HCT116 (cell line): Measurements from ENCODE around the gene ZDHHC18. TPM values are rescaled to one million over a fixed set of nuclear protein-coding genes. Genes with fewer than 3 reads are reported as not detected.

Experiments
- ATAC-seq: fragments of 200-7000 bp; cut with Tn5 transposase; 2 replicates; pipeline ENCODE4 v1.9.1; 2020; ENCODE audit warnings: mild to moderate bottlenecking, moderate library complexity
- Bru-seq: library from RNA; stranded (reverse); fragments of 400-500 nt; gene quantifications from one replicate; lab custom pipeline; 2021; lab: Mats Ljungman, UMichigan
- BruChase-seq, 2 experiments: library from RNA; stranded (reverse); fragments of 400-500 nt; gene quantifications; one replicate each; lab custom pipeline; 2021; lab: Mats Ljungman, UMichigan
- BruUV-seq: library from RNA; stranded (reverse); fragments of 400-500 nt; replicated peaks from 2 replicates; lab custom pipeline; 2021; lab: Mats Ljungman, UMichigan
- CTCF ChIA-PET: fragments of 300-600 bp; sonication (Branson Sonifier 250); formaldehyde crosslinking; loops from one replicate; lab custom pipeline; 2021; ENCODE audit warnings: antibody characterized with exemption; lab: Charles Lee
- POLR2A ChIA-PET: fragments of 300-600, 350-600 bp; sonication (Branson Sonifier 250); formaldehyde crosslinking; loops from one replicate; lab custom pipeline; 2021; ENCODE audit warnings: antibody characterized with exemption; lab: Charles Lee
- RAD21 ChIA-PET, 2 experiments: fragments of 300-600 bp; sonication (Branson Sonifier 250); formaldehyde crosslinking; loops; one replicate each; lab custom pipeline; 2023; ENCODE audit warnings: low total read pairs in 2 of 2; ENCODE audit not compliant: uncharacterized antibody in 2 of 2, unreplicated experiment in 2 of 2, low non-redundant PET in 1 of 2; lab: Charles Lee
- DNase-seq: peaks from one replicate; pipeline ENCODE4 v3.0.0-alpha.2; 2010; ENCODE audit warnings: low read depth, low spot score
- H2AFZ ChIP-seq: fragments of 200-600 bp; shearing (Covaris generic), sonication (generic); 2 replicates; pipeline ENCODE4 v1.6.1; 2017; ENCODE audit warnings: low read depth, mixed run types, mixed read lengths, antibody characterized with exemption, low read length; ENCODE audit not compliant: poor library complexity, severe bottlenecking
- H3K27ac ChIP-seq: 2 replicates; pipeline ENCODE4 v1.5.1; 2012; ENCODE audit warnings: low read depth, low read length
- H3K27me3 ChIP-seq: fragments of 200-600 bp; sonication (generic); 2 replicates; pipeline ENCODE4 v1.6.1; 2016; ENCODE audit warnings: mixed run types, low read length, mixed read lengths; ENCODE audit not compliant: insufficient read depth
- H3K36me3 ChIP-seq, 2 experiments: fragments of 200-500 bp in 1 of 2; fragments of 200-600 bp in 1 of 2; sonication (Bioruptor generic) in 1 of 2; sonication (generic) in 1 of 2; 2 replicates each; pipeline versions ENCODE4 v1.5.1 to v1.6.1; 2014 to 2016; ENCODE audit warnings: low read length in 2 of 2, inconsistent platforms in 1 of 2, mixed read lengths in 1 of 2, mixed run types in 1 of 2; ENCODE audit not compliant: insufficient read depth in 2 of 2, control insufficient read depth in 1 of 2
- H3K4me1 ChIP-seq, 2 experiments: fragments of 200-600 bp in 1 of 2; sonication (generic) in 1 of 2; 2 replicates each; pipeline versions ENCODE4 v1.5.1 to v1.6.1; 2012 to 2017; ENCODE audit warnings: low read length in 2 of 2, inconsistent platforms in 1 of 2, mild to moderate bottlenecking in 1 of 2, mixed read lengths in 1 of 2, mixed run types in 1 of 2, moderate library complexity in 1 of 2; ENCODE audit not compliant: insufficient read depth in 2 of 2, control insufficient read depth in 1 of 2
- H3K4me2 ChIP-seq: fragments of 200-600 bp; sonication (generic); 2 replicates; pipeline ENCODE4 v1.6.1; 2017; ENCODE audit warnings: mixed run types, low read length, mixed read lengths
- H3K4me3 ChIP-seq, 2 experiments: fragments of 200-600 bp in 1 of 2; sonication (generic) in 1 of 2; replicated peaks in 1 of 2; 2 replicates each; pipeline ENCODE4 v1.5.1; 2011 to 2016; ENCODE audit warnings: low read length in 2 of 2, control low read depth in 1 of 2, low read depth in 1 of 2, mild to moderate bottlenecking in 1 of 2, mixed read lengths in 1 of 2, mixed run types in 1 of 2
- H3K79me2 ChIP-seq: fragments of 200-600 bp; sonication (generic); 2 replicates; pipeline ENCODE4 v1.6.1; 2017; ENCODE audit warnings: mild to moderate bottlenecking, mixed run types, low read length, moderate library complexity, mixed read lengths; ENCODE audit not compliant: insufficient read depth
- H3K9ac ChIP-seq: fragments of 200-600 bp; sonication (generic); 2 replicates; pipeline ENCODE4 v1.6.1; 2016; ENCODE audit warnings: low read length, mixed read lengths
- H3K9me2 ChIP-seq: fragments of 200-600 bp; sonication (generic), shearing (Covaris generic); 2 replicates; pipeline ENCODE4 v1.6.1; 2017; ENCODE audit warnings: mixed run types, mild to moderate bottlenecking, moderate library complexity; ENCODE audit not compliant: insufficient read depth
- H3K9me3 ChIP-seq, 2 experiments: fragments of 200-500 bp in 1 of 2; fragments of 200-600 bp in 1 of 2; sonication (Bioruptor generic) in 1 of 2; sonication (generic) in 1 of 2; 2 replicates each; pipeline ENCODE4 v1.6.1; 2014 to 2017; ENCODE audit warnings: low read length in 2 of 2, mixed read lengths in 2 of 2, inconsistent platforms in 1 of 2, low read depth in 1 of 2, mild to moderate bottlenecking in 1 of 2, mixed run types in 1 of 2, moderate library complexity in 1 of 2; ENCODE audit not compliant: control insufficient read depth in 1 of 2, insufficient read depth in 1 of 2
- H4K20me1 ChIP-seq: fragments of 200-600 bp; sonication (generic), shearing (Covaris generic); 2 replicates; pipeline ENCODE4 v1.6.1; 2017; ENCODE audit warnings: mixed run types, mild to moderate bottlenecking, moderate library complexity; ENCODE audit not compliant: insufficient read depth
- CBX3 ChIP-seq: IDR thresholded peaks from 2 replicates; pipeline ENCODE4 v1.6.1; 2012; ENCODE audit warnings: low read depth
- CEBPB ChIP-seq: IDR thresholded peaks from 2 replicates; pipeline ENCODE4 v1.6.1; 2012; ENCODE audit warnings: low read depth
- ELF1 ChIP-seq: IDR thresholded peaks from 2 replicates; pipeline ENCODE4 v1.6.1; 2012; ENCODE audit warnings: low read depth, borderline replicate concordance
- EZH2phosphoT487 ChIP-seq: fragments of 200-600 bp; IDR thresholded peaks from 2 replicates; pipeline ENCODE4 v1.6.1; 2018; ENCODE audit warnings: antibody characterized with exemption, borderline replicate concordance
- JUND ChIP-seq: IDR thresholded peaks from 2 replicates; pipeline ENCODE4 v1.6.1; 2012
- POLR2A ChIP-seq: IDR thresholded peaks from 2 replicates; pipeline ENCODE4 v1.7.0; 2011; ENCODE audit warnings: borderline replicate concordance; ENCODE audit not compliant: insufficient read depth, insufficient read length; ENCODE audit errors: extremely low read depth
- POLR2AphosphoS5 ChIP-seq: IDR thresholded peaks from 2 replicates; pipeline ENCODE4 v1.6.1; 2011; ENCODE audit warnings: mild to moderate bottlenecking, low read depth, low read length, moderate library complexity
- SP1 ChIP-seq: IDR thresholded peaks from 2 replicates; pipeline ENCODE4 v1.6.1; 2012; ENCODE audit warnings: low read depth
- SRF ChIP-seq: IDR thresholded peaks from 2 replicates; pipeline ENCODE4 v1.6.1; 2012; ENCODE audit warnings: low read depth
- YY1 ChIP-seq: IDR thresholded peaks from 2 replicates; pipeline ENCODE4 v1.6.1; 2011; ENCODE audit warnings: low read length, low read depth, moderate library complexity, mild to moderate bottlenecking; ENCODE audit not compliant: insufficient replicate concordance; ENCODE audit errors: extremely low read depth
- ZFX ChIP-seq: fragments of 450-650 bp; IDR thresholded peaks from 2 replicates; pipeline ENCODE4 v1.6.1; 2017
- ZNF274 ChIP-seq: fragments of 200-500 bp; sonication (Bioruptor generic); IDR thresholded peaks from 2 replicates; pipeline ENCODE4 v1.6.1; 2014; ENCODE audit warnings: mild to moderate bottlenecking, low read depth, low read length, inconsistent platforms
- intact Hi-C: fragments of 100-400 bp; cut with micrococcal nuclease; formaldehyde crosslinking; loops from 2 replicates; pipeline ENCODE4 v1.10.0; 2022
- long read RNA-seq: library from polyadenylated mRNA; unstranded; transcript quantifications from one replicate; pipeline ENCODE4 v2.0.0, GENCODE V29; 2021; ENCODE audit not compliant: unreplicated experiment
- polyA plus RNA-seq: library from polyadenylated mRNA; unstranded; fragments of >200 nt; gene quantifications from 2 replicates; pipeline ENCODE4 v1.2.1, GENCODE V29; 2012; ENCODE audit warnings: missing spikeins
- total RNA-seq: library from RNA; stranded (reverse); gene quantifications from one replicate; pipeline ENCODE4 v1.2.1, GENCODE V29; 2021; ENCODE audit not compliant: unreplicated experiment
- TF ChIP-seq, protein P1 (sequence below): IDR thresholded peaks from 2 replicates; pipeline ENCODE4 v1.6.1; 2011; ENCODE audit warnings: mild to moderate bottlenecking, low read length, moderate library complexity; ENCODE audit not compliant: insufficient replicate concordance; ENCODE audit errors: extremely low read depth
- TF ChIP-seq, protein P2 (sequence below): IDR thresholded peaks from 2 replicates; pipeline ENCODE4 v1.6.1; 2012
- TF ChIP-seq, protein P3 (sequence below): IDR thresholded peaks from 2 replicates; pipeline ENCODE4 v1.6.1; 2012
- TF ChIP-seq, protein P4 (sequence below), 3 experiments: fragments of 200-600 bp in 1 of 3; sonication (generic) in 1 of 3; IDR thresholded peaks in 2 of 3; conservative IDR thresholded peaks in 1 of 3; 2 replicates each; pipeline ENCODE4 v1.5.1; 2012 to 2017; ENCODE audit warnings: low read depth in 2 of 3, low read length in 2 of 3, antibody characterized with exemption in 1 of 3, borderline replicate concordance in 1 of 3, control low read depth in 1 of 3, mild to moderate bottlenecking in 1 of 3, mixed read lengths in 1 of 3, mixed run types in 1 of 3, moderate library complexity in 1 of 3; ENCODE audit not compliant: insufficient read depth in 1 of 3

The ZDHHC18 gene, protein sequence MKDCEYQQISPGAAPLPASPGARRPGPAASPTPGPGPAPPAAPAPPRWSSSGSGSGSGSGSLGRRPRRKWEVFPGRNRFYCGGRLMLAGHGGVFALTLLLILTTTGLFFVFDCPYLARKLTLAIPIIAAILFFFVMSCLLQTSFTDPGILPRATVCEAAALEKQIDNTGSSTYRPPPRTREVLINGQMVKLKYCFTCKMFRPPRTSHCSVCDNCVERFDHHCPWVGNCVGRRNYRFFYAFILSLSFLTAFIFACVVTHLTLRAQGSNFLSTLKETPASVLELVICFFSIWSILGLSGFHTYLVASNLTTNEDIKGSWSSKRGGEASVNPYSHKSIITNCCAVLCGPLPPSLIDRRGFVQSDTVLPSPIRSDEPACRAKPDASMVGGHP
- total RNA-seq = 24.4 TPM
- 30.7 and 39.9 TPM in 2 replicates for polyA plus RNA-seq
- percentile 62 among the genes with signal in this experiment for Bru-seq, nascent RNA
- percentile 70 among the genes with signal in this experiment for BruChase-seq, experiment 1, labeled RNA remaining after a 6-hour chase
- BruChase-seq, experiment 2, labeled RNA remaining after a 2-hour chase = percentile 71 among the genes with signal in this experiment
- long read RNA-seq, full-length matches to known transcripts = 5 of 37 reads
- long read RNA-seq, partial matches to known transcripts = 27 of 37 reads
- long read RNA-seq, other reads (novel, unspliced or antisense) = 5 of 37 reads

DNA sequence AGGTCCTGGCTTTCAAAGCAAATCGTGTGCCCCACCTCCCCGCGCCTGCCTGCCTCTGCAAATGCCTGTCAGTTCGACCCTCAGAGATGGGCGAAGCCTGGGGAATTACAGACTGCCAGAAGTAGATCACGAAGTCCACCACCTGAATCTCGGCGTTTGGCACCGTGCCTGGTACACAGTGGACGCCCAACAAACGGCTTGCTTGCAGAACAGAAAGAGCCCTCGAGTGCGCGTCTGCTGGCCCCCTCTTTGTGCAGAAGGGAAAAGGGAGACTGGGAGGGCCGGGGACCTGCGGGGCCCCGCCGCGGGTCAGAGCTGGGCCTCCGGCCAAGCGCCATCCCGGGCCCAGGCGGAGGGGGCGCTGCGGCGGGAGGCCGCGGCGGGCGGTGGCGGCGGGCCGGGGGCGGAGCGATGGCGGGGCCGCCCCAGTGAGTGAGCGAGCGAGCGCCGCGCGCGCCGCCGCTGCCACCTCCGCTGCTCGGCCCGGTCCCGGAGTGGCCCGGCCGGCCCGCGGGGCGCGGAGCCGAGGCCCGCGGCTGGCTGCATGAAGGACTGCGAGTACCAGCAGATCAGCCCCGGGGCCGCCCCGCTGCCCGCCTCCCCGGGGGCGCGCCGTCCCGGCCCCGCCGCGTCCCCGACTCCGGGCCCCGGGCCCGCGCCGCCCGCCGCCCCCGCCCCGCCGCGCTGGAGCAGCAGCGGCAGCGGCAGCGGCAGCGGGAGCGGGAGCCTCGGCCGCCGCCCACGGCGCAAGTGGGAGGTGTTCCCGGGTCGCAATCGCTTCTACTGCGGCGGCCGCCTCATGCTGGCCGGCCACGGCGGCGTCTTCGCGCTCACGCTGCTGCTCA, at the start of gene ZDHHC18:
ZDHHC18 (plus strand) TSS at position 428 of the 845 bp plus-strand sequence; CDS start at position 545, 117 bp downstream.
- TF ChIP-seq CEBPB (no peak), POLR2AphosphoS5 (peak; percentile 76), JUND (no peak), ZNF274 (no peak), SP1 (no peak), ELF1 (no peak), CBX3 (0 out of 2 replicates have a peak, but pooled peaks have one; percentile 35), YY1 (peak; percentile 74), EZH2phosphoT487 (no peak), SRF (no peak), ZFX (peak; percentile 62), POLR2A (peak; percentile 82)
- TF ChIP-seq, protein P1, sequence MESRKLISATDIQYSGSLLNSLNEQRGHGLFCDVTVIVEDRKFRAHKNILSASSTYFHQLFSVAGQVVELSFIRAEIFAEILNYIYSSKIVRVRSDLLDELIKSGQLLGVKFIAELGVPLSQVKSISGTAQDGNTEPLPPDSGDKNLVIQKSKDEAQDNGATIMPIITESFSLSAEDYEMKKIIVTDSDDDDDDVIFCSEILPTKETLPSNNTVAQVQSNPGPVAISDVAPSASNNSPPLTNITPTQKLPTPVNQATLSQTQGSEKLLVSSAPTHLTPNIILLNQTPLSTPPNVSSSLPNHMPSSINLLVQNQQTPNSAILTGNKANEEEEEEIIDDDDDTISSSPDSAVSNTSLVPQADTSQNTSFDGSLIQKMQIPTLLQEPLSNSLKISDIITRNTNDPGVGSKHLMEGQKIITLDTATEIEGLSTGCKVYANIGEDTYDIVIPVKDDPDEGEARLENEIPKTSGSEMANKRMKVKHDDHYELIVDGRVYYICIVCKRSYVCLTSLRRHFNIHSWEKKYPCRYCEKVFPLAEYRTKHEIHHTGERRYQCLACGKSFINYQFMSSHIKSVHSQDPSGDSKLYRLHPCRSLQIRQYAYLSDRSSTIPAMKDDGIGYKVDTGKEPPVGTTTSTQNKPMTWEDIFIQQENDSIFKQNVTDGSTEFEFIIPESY = no peak
- TF ChIP-seq, protein P2, sequence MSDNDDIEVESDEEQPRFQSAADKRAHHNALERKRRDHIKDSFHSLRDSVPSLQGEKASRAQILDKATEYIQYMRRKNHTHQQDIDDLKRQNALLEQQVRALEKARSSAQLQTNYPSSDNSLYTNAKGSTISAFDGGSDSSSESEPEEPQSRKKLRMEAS = 0 out of 2 replicates have a peak, but pooled peaks have one; percentile 24
- TF ChIP-seq, protein P3, sequence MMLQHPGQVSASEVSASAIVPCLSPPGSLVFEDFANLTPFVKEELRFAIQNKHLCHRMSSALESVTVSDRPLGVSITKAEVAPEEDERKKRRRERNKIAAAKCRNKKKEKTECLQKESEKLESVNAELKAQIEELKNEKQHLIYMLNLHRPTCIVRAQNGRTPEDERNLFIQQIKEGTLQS = no peak
- TF ChIP-seq, protein P4, sequence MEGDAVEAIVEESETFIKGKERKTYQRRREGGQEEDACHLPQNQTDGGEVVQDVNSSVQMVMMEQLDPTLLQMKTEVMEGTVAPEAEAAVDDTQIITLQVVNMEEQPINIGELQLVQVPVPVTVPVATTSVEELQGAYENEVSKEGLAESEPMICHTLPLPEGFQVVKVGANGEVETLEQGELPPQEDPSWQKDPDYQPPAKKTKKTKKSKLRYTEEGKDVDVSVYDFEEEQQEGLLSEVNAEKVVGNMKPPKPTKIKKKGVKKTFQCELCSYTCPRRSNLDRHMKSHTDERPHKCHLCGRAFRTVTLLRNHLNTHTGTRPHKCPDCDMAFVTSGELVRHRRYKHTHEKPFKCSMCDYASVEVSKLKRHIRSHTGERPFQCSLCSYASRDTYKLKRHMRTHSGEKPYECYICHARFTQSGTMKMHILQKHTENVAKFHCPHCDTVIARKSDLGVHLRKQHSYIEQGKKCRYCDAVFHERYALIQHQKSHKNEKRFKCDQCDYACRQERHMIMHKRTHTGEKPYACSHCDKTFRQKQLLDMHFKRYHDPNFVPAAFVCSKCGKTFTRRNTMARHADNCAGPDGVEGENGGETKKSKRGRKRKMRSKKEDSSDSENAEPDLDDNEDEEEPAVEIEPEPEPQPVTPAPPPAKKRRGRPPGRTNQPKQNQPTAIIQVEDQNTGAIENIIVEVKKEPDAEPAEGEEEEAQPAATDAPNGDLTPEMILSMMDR (IDR thresholded peaks at IDR 0.05 in 2 of 3, conservative IDR thresholded peaks at IDR 0.05 in 1 of 3; ENCODE audit: borderline replicate concordance in 1 of 3, insufficient read depth in 1 of 3, low read depth in 2 of 3, low read length in 2 of 3) = peak in 2 of 3 experiments; percentile 31 to 47; a peak in 3 of 6 replicates
- no peaks in the 10 kb centered on the region for H3K9me3 ChIP-seq
- H3K36me3 ChIP-seq = peaks cover 0 to 7% of the 10 kb centered on the region in 2 experiments; a peak in 1 of 4 replicates
- H3K9ac ChIP-seq = peak within 1 kb of the TSS; percentile 69
- peak within 1 kb of the TSS; percentile 67 to 70 for H3K4me3 ChIP-seq
- intact Hi-C loops = no loop called here
- peaks cover 44% of the 10 kb centered on the region for H3K79me2 ChIP-seq
- ChIA-PET POLR2A (no interaction called here), CTCF (interaction anchor here (0.7 to 2.1 kb wide), 2 partner anchors 17 to 45 kb away, joined by 3 to 6 read pairs; no protein-coding TSS in a partner anchor), RAD21 (no interaction called here)
- H2AFZ ChIP-seq = peak within 1 kb of the TSS; percentile 99
- ATAC-seq (peak; percentile 89), DNase-seq (no peak)
- no TSS peak for BruUV-seq
- H3K27ac ChIP-seq = peak within 1 kb of the TSS; percentile 71
- peaks cover 23 to 43% of the 10 kb centered on the region in 2 experiments for H3K4me1 ChIP-seq
- no peaks in the 10 kb centered on the region for H3K27me3 ChIP-seq
- H3K9me2 ChIP-seq = no peaks in the 10 kb centered on the region
- peak within 1 kb of the TSS; percentile 92 for H3K4me2 ChIP-seq
- no peaks in the 10 kb centered on the region for H4K20me1 ChIP-seq
